HG02870 (cell line): ENCODE measurements around the gene GNGT1.
"Not testable (repeated sequence)": the region's sequence is repeated elsewhere in the genome, so short reads cannot be mapped to it uniquely, and the experiment has no call there.

Source experiments
- ATAC-seq: cut with Tn5 transposase; IDR thresholded peaks from one replicate; pipeline ENCODE4 v1.9.1; 2021; ENCODE audit warnings: mild to moderate bottlenecking, moderate library complexity; ENCODE audit not compliant: unreplicated experiment

The GNGT1 gene

GRCh38 chr7:93902777-93903423 is 3.5 kb upstream of the GNGT1 start:
- ATAC-seq = no peak

DNA sequence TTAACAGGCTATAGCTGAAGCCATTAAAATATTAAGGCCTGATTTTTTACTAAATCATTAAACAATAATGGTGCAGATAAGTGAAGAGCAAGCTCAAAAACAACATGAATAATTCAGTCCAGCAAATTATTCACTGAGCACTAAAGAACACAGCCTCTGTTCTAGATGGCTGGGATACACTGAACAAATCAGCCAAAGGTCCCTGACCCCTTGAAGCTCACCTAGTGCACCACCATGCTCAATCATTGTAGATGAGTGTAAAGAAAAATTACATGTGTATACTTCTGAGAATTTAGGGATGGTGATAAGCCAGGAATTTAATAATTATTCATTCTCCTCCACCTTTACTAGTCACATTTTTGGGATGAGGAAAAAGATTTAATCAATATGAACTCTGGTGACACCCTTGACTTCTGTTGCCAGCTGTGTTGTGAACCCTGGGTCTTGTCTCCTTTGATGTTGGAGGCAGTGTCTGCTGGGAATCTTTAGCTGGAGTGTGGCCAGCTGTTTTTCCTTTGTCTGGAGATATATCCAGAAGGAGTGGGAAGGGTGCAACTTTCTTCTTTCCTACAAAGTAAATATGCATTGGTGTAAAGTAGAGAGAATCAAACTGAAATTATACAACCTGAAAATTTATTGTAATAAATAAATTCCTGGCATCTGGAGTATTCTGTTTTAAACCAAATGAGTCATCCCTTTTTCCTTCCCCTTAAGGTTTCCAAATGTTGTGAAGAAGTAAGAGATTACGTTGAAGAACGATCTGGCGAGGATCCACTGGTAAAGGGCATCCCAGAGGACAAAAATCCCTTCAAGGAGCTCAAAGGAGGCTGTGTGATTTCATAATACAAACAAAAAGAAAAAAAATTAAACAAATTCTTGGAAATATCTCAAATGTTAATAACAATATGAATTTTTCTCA is 4.0 kb downstream of the GNGT1 start:
- no peak for ATAC-seq

- ATAC-seq = not testable (repeated sequence)
These were observed 4.9 kb downstream of the GNGT1 start for GRCh38 chr7:93911242-93911641.

GRCh38 chr7:93911661-93912060 is 5.3 kb downstream of the GNGT1 start:
- ATAC-seq = peak; percentile 77

DNA sequence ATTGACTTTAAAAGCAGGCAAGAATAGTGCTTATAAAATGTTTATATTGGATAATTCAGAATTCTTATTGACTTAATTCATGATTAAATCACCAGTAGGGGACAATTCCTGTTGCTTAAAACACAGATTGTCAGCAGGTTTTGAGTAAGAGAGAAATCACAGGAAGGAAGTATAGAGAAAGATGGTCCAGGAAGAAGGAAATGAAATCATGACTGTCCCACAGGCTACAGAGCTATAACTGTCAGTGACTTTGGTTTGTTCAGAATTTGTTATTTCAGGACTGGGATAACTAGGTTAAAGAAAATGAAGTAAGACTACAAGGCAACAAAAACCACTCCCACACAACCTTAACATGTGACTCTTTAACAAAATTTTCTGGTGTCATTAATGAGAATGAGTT is 6.8 kb downstream of the GNGT1 start:
- ATAC-seq = no peak

DNA sequence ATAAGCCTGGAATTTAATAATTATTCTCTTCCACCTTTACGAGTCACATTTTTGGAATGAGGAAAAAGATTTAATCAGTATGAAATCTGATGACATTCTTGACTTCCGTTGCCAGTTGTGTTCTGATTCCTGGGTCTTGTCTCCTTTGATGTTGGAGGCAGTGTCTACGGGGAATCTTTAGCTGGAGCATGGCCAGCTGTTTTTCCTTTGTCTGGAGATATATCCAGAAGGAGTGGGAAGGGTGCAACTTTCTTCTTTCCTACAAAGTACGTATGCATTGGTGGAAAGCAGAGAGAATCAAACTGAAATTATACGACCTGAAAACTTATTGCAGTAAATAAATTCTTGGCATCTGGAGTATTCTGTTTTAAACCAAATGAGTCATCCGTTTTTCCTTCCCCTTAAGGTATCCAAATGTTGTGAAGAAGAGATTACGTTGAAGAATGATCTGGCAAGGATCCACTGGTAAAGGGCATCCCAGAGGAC is 8.3 kb downstream of the GNGT1 start:
- ATAC-seq = no peak

GRCh38 chr7:93915206-93915842 is 9.0 kb downstream of the GNGT1 start:
- not testable (repeated sequence) for ATAC-seq

GRCh38 chr7:93915888-93916287 is 9.5 kb downstream of the GNGT1 start:
- ATAC-seq = peak; percentile 50

DNA sequence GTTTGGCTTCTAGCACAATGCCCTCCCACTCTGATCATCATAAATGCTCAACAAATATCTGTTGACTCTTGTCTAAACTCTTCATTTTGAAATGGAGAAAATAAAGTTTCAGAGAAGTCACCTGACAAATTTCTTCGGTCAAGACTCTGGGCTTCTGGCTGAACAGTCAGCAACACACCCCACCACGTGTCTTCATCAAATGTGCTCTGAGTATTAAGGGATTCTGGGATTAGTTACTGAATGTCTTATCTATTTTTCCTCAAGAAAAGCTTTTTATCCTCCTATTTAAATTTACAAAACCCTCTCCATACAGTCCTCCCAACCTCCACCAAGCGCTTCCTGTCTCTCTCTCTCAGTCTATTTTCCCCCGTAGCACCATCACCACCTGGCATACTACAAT is 9.9 kb downstream of the GNGT1 start:
- peak; percentile 12 for ATAC-seq

GRCh38 chr7:93920496-93921182 is 14.3 kb downstream of the GNGT1 start:
- ATAC-seq = no peak

GRCh38 chr7:93921186-93921585 is 14.8 kb downstream of the GNGT1 start:
- no peak for ATAC-seq

GRCh38 chr7:93921607-93922566 is 15.5 kb downstream of the GNGT1 start, which contains the start of gene GNG11:
TSS of gene GNG11 (plus strand) at chr7:93921735. CDS start at chr7:93922138, 403 bp downstream.
- peak; percentile 83 for ATAC-seq

GRCh38 chr7:93923296-93923695 is 16.9 kb downstream of the GNGT1 start:
- no peak for ATAC-seq

- ATAC-seq = no peak
These were observed 17.6 kb downstream of the GNGT1 start for GRCh38 chr7:93923942-93924341.

- ATAC-seq = no peak
These were observed 20.4 kb downstream of the GNGT1 start for GRCh38 chr7:93926800-93927199.

DNA sequence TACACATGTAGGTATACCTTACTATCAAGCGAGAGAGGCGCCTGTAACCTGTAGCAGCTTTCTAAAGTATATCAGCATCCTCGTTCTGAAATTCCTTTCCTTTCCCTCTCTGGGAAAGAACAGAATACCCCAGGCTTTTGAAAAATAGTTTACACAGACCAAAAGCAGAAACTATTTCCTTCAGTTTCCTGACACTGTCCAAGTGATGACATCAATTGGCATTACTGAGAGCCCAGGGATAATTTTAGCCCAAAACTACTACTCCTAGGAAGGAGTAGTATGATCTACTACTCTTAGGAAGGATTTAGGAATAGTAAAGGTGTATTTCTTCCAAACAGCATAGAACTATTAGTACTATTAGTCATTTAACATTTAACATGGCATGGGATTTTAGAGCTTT is 21.2 kb downstream of the GNGT1 start:
- ATAC-seq = no peak

DNA sequence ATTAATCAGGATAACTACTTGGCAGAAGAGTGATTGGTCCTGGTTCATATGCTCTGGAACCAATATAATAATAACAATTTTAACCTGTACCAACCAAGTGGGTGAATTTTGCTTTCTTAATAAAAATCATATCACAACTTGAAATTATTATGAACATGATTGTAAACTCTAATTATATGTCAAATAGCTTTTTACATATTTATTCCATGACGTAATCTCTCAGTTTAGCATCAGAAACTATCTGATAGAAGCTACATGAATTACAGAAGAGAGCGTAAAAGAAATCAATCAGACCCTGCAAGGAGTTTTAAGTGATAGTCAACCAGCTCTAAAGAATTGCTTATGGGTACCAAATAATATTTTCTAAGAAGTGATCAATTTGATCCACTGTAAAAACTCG is 25.3 kb downstream of the GNGT1 start:
- no peak for ATAC-seq

GRCh38 chr7:93933156-93933555 is 26.8 kb downstream of the GNGT1 start:
- no peak for ATAC-seq

DNA sequence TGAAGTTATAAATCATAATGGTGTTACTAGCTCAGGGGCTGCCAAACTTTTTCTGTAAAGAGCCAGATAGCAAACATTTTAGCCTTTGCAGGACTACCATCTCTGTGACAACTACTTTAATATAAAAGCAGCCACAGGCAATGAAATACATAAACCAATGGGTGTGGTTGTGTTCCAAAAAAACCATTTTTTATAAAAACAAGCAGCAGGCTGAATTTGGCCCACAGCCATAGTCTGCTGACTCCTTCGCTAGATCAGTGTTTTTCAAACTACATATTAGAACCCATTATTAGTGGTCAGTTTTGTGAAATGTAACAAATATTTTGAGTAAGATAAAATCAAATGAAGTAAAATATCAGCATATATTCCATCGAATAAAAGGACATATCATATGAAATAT is 28.7 kb downstream of the GNGT1 start:
- no peak for ATAC-seq

DNA sequence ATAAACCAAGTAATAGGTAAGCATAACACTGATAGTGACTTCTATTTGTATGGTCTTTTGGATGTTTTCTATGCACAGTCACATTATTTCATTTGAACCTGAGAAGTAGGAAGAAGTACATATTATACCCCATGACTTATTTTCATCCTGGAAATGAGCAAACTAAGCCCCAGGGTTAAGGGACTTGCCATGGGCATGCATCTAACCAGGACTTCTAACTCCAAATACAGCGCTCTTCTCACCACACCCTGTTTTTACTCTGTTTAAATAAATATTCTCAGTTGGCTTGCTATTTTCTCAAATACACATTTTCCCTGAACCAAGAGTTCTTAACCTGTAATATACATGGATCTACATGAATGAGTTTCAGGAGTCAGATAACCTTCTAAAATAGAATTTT is 31.5 kb downstream of the GNGT1 start:
- no peak for ATAC-seq
